Measurements from ENCODE around the gene APOA5.

DNA sequence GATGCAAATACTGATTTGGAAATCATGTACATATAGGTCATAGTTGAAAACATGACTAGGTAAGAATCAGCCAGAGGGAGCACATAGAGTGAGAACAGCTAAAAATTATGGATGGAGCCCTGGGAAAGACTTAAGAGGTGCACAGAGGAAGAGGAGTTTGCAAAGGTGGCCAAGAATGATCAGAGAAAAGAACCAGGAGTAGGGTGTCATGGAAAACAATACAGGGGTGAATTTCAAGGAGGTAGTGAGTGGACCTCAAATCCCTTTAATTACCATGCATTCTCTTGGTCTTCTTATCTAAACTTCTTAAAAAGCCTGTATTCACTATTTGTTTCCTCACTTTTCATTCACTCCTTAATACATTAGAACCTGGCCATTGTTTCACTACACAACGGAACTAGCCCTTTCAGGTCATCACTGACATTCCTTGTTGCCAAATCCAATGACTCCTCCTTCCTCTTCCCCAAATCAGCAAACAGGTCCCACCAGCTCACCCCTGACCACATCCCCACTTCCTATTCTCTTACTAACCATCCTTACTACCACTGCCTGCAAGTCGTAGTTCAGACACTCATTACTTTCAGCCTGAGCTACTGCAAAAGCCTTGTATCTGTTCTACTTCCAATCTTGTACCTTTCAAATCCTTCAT lies 41.5 kb downstream of the APOA5 start:
- TF ChIP-seq, protein P1, sequence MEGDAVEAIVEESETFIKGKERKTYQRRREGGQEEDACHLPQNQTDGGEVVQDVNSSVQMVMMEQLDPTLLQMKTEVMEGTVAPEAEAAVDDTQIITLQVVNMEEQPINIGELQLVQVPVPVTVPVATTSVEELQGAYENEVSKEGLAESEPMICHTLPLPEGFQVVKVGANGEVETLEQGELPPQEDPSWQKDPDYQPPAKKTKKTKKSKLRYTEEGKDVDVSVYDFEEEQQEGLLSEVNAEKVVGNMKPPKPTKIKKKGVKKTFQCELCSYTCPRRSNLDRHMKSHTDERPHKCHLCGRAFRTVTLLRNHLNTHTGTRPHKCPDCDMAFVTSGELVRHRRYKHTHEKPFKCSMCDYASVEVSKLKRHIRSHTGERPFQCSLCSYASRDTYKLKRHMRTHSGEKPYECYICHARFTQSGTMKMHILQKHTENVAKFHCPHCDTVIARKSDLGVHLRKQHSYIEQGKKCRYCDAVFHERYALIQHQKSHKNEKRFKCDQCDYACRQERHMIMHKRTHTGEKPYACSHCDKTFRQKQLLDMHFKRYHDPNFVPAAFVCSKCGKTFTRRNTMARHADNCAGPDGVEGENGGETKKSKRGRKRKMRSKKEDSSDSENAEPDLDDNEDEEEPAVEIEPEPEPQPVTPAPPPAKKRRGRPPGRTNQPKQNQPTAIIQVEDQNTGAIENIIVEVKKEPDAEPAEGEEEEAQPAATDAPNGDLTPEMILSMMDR (IDR thresholded peaks at IDR 0.05 in 2 of 3, conservative IDR thresholded peaks at IDR 0.05 in 1 of 3; ENCODE audit: insufficient read depth in 2 of 3, low read depth in 1 of 3, low read length in 3 of 3), result no peak
- TF ChIP-seq MXI1 (IDR thresholded peaks at IDR 0.05; ENCODE audit: low read depth, low read length) (no peak), GTF2A2 (tag; IDR thresholded peaks at IDR 0.05) (no peak)
- TF ChIP-seq, protein P2, sequence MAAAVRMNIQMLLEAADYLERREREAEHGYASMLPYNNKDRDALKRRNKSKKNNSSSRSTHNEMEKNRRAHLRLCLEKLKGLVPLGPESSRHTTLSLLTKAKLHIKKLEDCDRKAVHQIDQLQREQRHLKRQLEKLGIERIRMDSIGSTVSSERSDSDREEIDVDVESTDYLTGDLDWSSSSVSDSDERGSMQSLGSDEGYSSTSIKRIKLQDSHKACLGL (CRISPR knock-in tag; IDR thresholded peaks at IDR 0.05; ENCODE audit: borderline replicate concordance, poor library complexity, severe bottlenecking), result no peak

Data from K562 (cell line).